HUDEP-2 (cell line): ENCODE measurements around the gene ABI3.
"Not testable (repeated sequence)": the region's sequence is repeated elsewhere in the genome, so short reads cannot be mapped to it uniquely, and the experiment has no call there.

Experiments used
- DNase-seq, 76 experiments: peaks; one replicate each; lab custom pipeline; 2025; ENCODE audit not compliant: unreplicated experiment in 76 of 76; lab: John Stamatoyannopoulos, UW

The ABI3 gene

GRCh38 chr17:49210158-49211029 is at the start of gene ABI3, which contains the start of gene GNGT2:
Gene ABI3 (plus strand): TSS chr17:49210707. CDS start chr17:49210725, 18 bp downstream.
Gene GNGT2 (minus strand): TSS chr17:49210574. CDS start chr17:49207422, 3,152 bp downstream.
- DNase-seq: no peak

GRCh38 chr17:49162866-49163265 is 47.6 kb upstream of the ABI3 start:
- DNase-seq: no peak

GRCh38 chr17:49165143-49165542 is 45.4 kb upstream of the ABI3 start:
- no peak for DNase-seq

- DNase-seq: no peak
These were observed 41.8 kb upstream of the ABI3 start for GRCh38 chr17:49168706-49169105.

GRCh38 chr17:49170216-49170615 is 40.3 kb upstream of the ABI3 start:
- DNase-seq: no peak

GRCh38 chr17:49170711-49171110 is 39.8 kb upstream of the ABI3 start:
- DNase-seq: not testable (repeated sequence)

- DNase-seq: not testable (repeated sequence)
These were observed 34.5 kb upstream of the ABI3 start for GRCh38 chr17:49175978-49176377.

- peak in 50 of 76 experiments; percentile 4 to 67 (median 26) for DNase-seq
These were observed 30.2 kb upstream of the ABI3 start for GRCh38 chr17:49180303-49180702.

- no peak for DNase-seq
These were observed 29.4 kb upstream of the ABI3 start for GRCh38 chr17:49180998-49181635.

- no peak for DNase-seq
These were observed 27.2 kb upstream of the ABI3 start for GRCh38 chr17:49183341-49183740.

- no peak for DNase-seq
These were observed 26.7 kb upstream of the ABI3 start for GRCh38 chr17:49183801-49184200.

GRCh38 chr17:49184522-49184921 is 26.0 kb upstream of the ABI3 start:
- DNase-seq: not testable (repeated sequence)

GRCh38 chr17:49185381-49185780 is 25.1 kb upstream of the ABI3 start:
- DNase-seq: not testable (repeated sequence)

GRCh38 chr17:49187301-49187700 is 23.2 kb upstream of the ABI3 start:
- no peak for DNase-seq

GRCh38 chr17:49190932-49191331 is 19.6 kb upstream of the ABI3 start:
- DNase-seq: no peak

- DNase-seq: peak in 3 of 76 experiments; percentile 40 to 61 (median 54)
These were observed 19.0 kb upstream of the ABI3 start for GRCh38 chr17:49191409-49191916.

GRCh38 chr17:49191917-49192741 is 18.4 kb upstream of the ABI3 start:
- peak in 75 of 76 experiments; percentile 68 to 97 (median 93) for DNase-seq

GRCh38 chr17:49193513-49194296 is 16.8 kb upstream of the ABI3 start:
- peak in 66 of 76 experiments; percentile 5 to 76 (median 47) for DNase-seq

- no peak for DNase-seq
These were observed 16.3 kb upstream of the ABI3 start for GRCh38 chr17:49194297-49194607.

- no peak for DNase-seq
These were observed 14.8 kb upstream of the ABI3 start for GRCh38 chr17:49195751-49196150.
